Vagina (tissue), 2 donors: ENCODE data around the gene TRPV2. TPM values are rescaled to one million over a fixed set of nuclear protein-coding genes. Genes with fewer than 3 reads are reported as not detected.

Experiments
- DNase-seq, 2 donors: peaks; one replicate each; pipeline ENCODE4 v3.0.0-alpha.2; 2017; ENCODE audit errors: extremely low spot score in 2 of 2
- H3K27ac ChIP-seq: fragments of 200-600 bp; sonication (generic); one replicate; pipeline ENCODE4 v1.5.1; 2019
- H3K27me3 ChIP-seq: fragments of 200-600 bp; sonication (generic); one replicate; pipeline ENCODE4 v1.5.1; 2019
- H3K36me3 ChIP-seq, 2 donors: fragments of 200-600 bp; sonication (generic); one replicate each; pipeline ENCODE4 v1.5.1; 2017 to 2019
- H3K4me1 ChIP-seq: fragments of 200-600 bp; sonication (generic); one replicate; pipeline ENCODE4 v1.5.1; 2019
- H3K4me3 ChIP-seq, 2 donors: fragments of 200-600 bp; sonication (generic); 1 replicate in 1 of 2; 2 replicates in 1 of 2; pipeline ENCODE4 v1.5.1; 2016 to 2019
- H3K9me3 ChIP-seq: fragments of 200-600 bp; sonication (generic); one replicate; pipeline ENCODE4 v1.5.1; 2019
- POLR2A ChIP-seq, 2 donors: fragments of 450-650 bp; IDR thresholded peaks; one replicate each; pipeline ENCODE4 v1.6.1; 2017; ENCODE audit warnings: antibody characterized with exemption in 2 of 2, mild to moderate bottlenecking in 2 of 2, moderate library complexity in 2 of 2
- POLR2AphosphoS5 ChIP-seq, 2 donors: sonication (generic); formaldehyde crosslinking; IDR thresholded peaks; one replicate each; pipeline ENCODE4 v1.9.0; 2017; ENCODE audit warnings: antibody characterized with exemption in 2 of 2, mild to moderate bottlenecking in 2 of 2, low read depth in 1 of 2; ENCODE audit not compliant: insufficient read depth in 1 of 2
- intact Hi-C: fragments of 100-400 bp; cut with DNase I; formaldehyde crosslinking; loops from one replicate; pipeline ENCODE4 v1.15.1; 2023
- total RNA-seq: library from RNA; depleted of rRNA; stranded (reverse); fragments of >200 nt; gene quantifications from one replicate; pipeline ENCODE4 v1.2.3, GENCODE V29; 2016
- TF ChIP-seq, protein P1 (sequence below), 3 experiments: fragments of 450-650 bp in 2 of 3; fragments of 200-600 bp in 1 of 3; sonication (generic) in 1 of 3; IDR thresholded peaks; one replicate each; pipeline ENCODE4 v1.5.1; 2017 to 2019; ENCODE audit warnings: antibody characterized with exemption in 3 of 3, mild to moderate bottlenecking in 2 of 3, moderate library complexity in 2 of 3

Gene TRPV2
- total RNA-seq, 1 donor from 2014 or later, result 22.3 TPM

DNA sequence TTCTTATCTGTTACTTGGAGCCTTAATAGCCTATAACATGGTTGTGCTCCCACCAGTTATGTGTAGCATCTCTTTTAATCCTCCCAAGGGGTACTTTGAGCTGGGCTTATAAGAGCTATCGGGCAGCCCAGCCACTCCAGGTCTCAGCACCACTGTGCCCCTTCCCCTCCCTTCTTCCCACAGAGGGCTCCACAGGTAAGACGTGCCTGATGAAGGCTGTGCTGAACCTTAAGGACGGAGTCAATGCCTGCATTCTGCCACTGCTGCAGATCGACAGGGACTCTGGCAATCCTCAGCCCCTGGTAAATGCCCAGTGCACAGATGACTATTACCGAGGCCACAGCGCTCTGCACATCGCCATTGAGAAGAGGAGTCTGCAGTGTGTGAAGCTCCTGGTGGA, 7.0 kb downstream of the TRPV2 start:
- Histone ChIP-seq H3K36me3 (peaks cover 0 to 13% of the 10 kb centered on the region in 2 donors), H3K9me3 (no peaks in the 10 kb centered on the region), H3K4me3 (no peak overlapping the region), H3K4me1 (peaks cover 28% of the 10 kb centered on the region), H3K27ac (no peak overlapping the region), H3K27me3 (no peaks in the 10 kb centered on the region)
- TF ChIP-seq POLR2A (IDR thresholded peaks at IDR 0.05) (no peak), POLR2AphosphoS5 (IDR thresholded peaks at IDR 0.05; ENCODE audit: insufficient read depth in 1 of 2, low read depth in 1 of 2) (no peak)
- TF ChIP-seq, protein P1, sequence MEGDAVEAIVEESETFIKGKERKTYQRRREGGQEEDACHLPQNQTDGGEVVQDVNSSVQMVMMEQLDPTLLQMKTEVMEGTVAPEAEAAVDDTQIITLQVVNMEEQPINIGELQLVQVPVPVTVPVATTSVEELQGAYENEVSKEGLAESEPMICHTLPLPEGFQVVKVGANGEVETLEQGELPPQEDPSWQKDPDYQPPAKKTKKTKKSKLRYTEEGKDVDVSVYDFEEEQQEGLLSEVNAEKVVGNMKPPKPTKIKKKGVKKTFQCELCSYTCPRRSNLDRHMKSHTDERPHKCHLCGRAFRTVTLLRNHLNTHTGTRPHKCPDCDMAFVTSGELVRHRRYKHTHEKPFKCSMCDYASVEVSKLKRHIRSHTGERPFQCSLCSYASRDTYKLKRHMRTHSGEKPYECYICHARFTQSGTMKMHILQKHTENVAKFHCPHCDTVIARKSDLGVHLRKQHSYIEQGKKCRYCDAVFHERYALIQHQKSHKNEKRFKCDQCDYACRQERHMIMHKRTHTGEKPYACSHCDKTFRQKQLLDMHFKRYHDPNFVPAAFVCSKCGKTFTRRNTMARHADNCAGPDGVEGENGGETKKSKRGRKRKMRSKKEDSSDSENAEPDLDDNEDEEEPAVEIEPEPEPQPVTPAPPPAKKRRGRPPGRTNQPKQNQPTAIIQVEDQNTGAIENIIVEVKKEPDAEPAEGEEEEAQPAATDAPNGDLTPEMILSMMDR (IDR thresholded peaks at IDR 0.05), result no peak
- DNase-seq, result no peak
- intact Hi-C loops, result no loop called here

DNA sequence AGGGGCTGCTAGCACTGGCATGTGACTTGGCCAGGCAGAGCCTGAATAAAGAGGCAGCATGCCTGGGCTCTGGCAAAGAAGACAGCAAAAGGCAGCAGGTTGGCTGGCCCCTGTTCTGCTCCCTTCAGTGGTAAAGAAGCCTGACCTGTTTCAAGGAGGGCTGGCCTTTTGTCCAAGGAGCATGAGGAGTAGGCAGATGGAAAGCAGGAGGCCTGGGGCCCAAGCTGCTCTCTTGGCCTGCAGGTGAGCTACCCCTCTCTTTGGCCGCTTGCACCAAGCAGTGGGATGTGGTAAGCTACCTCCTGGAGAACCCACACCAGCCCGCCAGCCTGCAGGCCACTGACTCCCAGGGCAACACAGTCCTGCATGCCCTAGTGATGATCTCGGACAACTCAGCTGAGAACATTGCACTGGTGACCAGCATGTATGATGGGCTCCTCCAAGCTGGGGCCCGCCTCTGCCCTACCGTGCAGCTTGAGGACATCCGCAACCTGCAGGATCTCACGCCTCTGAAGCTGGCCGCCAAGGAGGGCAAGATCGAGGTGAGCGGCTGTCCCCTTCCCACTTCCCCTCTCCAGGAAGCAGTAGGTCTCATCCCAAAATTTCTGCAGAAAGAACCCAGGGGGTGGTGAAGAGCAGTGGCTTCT, 8.0 kb downstream of the TRPV2 start:
- intact Hi-C loops, result no loop called here
- DNase-seq, result no peak
- TF ChIP-seq POLR2A (IDR thresholded peaks at IDR 0.05) (no peak), POLR2AphosphoS5 (IDR thresholded peaks at IDR 0.05; ENCODE audit: insufficient read depth in 1 of 2, low read depth in 1 of 2) (no peak)
- no peak overlapping the region for H3K4me3 ChIP-seq
- no peaks in the 10 kb centered on the region for H3K9me3 ChIP-seq
- no peaks in the 10 kb centered on the region for H3K27me3 ChIP-seq
- H3K27ac ChIP-seq, result no peak overlapping the region
- H3K36me3 ChIP-seq, result peaks cover 0 to 17% of the 10 kb centered on the region in 2 donors
- peaks cover 18% of the 10 kb centered on the region for H3K4me1 ChIP-seq

DNA sequence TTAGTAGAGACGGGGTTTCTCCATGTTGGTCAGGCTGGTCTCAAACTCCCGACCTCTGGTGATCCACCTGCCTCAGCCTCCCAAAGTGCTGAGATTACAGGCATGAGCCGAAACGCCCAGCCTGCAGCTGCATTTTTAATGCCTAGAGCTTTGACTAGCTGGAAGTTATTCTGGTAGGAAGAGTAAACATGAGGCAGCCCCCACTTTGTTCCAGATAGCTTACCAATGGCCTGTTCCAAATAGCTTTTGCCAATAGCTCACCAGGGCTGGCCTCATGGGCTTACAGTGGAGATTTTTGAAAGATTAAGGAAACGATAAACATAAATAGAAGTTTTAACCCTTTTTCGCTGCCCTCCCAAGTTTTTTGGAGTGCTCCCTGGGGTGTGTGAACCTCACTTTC, 9.8 kb downstream of the TRPV2 start:
- TF ChIP-seq POLR2A (IDR thresholded peaks at IDR 0.05), result no peak
- TF ChIP-seq, protein P1 (IDR thresholded peaks at IDR 0.05), result no peak
- no peak for TF ChIP-seq POLR2AphosphoS5 (IDR thresholded peaks at IDR 0.05; ENCODE audit: insufficient read depth in 1 of 2, low read depth in 1 of 2)
- Histone ChIP-seq H3K36me3 (peaks cover 0 to 25% of the 10 kb centered on the region in 2 donors), H3K9me3 (no peaks in the 10 kb centered on the region), H3K27me3 (no peaks in the 10 kb centered on the region), H3K4me3 (no peak overlapping the region), H3K4me1 (peaks cover 2% of the 10 kb centered on the region), H3K27ac (no peak overlapping the region)
- DNase-seq, result no peak
- intact Hi-C loops, result no loop called here

DNA sequence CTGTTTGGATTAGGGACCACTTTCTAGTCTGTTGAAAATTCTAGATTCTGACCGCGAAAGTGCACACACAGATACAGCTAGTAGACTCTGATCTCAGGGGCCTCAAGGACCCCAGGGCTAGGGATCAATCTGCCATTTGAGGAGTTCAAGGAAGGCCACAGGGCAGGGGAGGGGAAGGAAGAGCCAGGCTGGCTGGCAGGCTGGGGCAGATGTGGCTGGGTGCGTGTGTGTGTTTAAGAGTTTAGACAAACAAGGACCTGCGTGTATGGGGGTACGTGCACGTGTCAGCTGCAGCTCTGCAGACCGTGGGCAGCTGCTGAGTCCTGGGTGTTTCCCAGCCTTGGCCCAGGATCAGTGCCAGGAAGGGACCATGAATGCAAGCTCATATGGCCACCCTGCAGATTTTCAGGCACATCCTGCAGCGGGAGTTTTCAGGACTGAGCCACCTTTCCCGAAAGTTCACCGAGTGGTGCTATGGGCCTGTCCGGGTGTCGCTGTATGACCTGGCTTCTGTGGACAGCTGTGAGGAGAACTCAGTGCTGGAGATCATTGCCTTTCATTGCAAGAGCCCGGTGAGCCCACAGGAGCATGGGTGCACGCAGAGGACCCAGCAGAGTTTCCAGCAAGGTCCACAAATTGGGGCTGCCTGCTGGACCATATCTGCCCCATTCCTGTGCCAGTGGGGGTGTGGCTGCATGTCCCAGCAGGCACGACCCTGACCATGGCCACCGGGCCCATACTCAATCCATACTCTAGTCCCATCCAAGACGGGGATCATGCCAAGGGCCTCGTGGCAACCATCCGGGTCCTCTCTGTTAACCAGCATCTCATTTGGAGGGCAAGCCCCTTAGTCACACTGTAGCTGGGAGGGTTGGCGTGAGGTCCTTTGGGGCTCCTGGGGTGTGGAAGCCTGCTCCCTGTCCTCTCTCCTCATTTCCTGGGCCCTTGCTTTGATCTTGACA, 10.6 kb downstream of the TRPV2 start:
- no peak for DNase-seq
- TF ChIP-seq, protein P1 (IDR thresholded peaks at IDR 0.05), result no peak
- TF ChIP-seq POLR2AphosphoS5 (IDR thresholded peaks at IDR 0.05; ENCODE audit: insufficient read depth in 1 of 2, low read depth in 1 of 2), result no peak
- TF ChIP-seq POLR2A (IDR thresholded peaks at IDR 0.05), result no peak
- Histone ChIP-seq H3K36me3 (peaks cover 0 to 25% of the 10 kb centered on the region in 2 donors), H3K9me3 (no peaks in the 10 kb centered on the region), H3K27ac (no peak overlapping the region), H3K4me1 (no peaks in the 10 kb centered on the region), H3K4me3 (no peak overlapping the region), H3K27me3 (no peaks in the 10 kb centered on the region)
- intact Hi-C loops, result no loop called here

DNA sequence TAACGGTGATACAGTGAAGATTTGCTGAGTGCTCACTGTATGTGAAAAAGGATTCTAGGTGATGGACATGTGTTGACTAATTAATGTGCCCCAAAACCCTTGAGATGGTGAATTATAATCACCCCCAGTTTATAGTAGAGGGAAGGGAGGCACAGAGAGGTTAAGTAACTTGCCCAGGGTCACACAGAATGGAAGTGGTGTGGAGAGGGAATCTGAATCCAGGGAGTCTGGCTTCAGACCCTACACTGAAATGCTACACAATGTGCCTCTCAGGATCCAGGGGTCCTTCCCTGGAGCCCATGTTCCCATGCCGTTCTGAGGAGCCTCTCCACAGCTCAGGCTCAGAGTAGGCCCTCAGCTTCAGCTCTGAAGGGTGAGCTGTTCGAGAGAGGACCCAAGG, 11.6 kb downstream of the TRPV2 start:
- peaks cover 0 to 25% of the 10 kb centered on the region in 2 donors for H3K36me3 ChIP-seq
- no peak for TF ChIP-seq POLR2AphosphoS5 (IDR thresholded peaks at IDR 0.05; ENCODE audit: insufficient read depth in 1 of 2, low read depth in 1 of 2)
- TF ChIP-seq, protein P1 (IDR thresholded peaks at IDR 0.05), result no peak
- no peak for TF ChIP-seq POLR2A (IDR thresholded peaks at IDR 0.05)
- H3K27ac ChIP-seq, result no peak overlapping the region
- no peak for DNase-seq
- H3K4me1 ChIP-seq, result no peaks in the 10 kb centered on the region
- H3K4me3 ChIP-seq, result no peak overlapping the region
- intact Hi-C loops, result no loop called here
- H3K9me3 ChIP-seq, result no peaks in the 10 kb centered on the region
- no peaks in the 10 kb centered on the region for H3K27me3 ChIP-seq
